ENCODE data around the gene CHCHD6. TPM values are rescaled to one million over a fixed set of nuclear protein-coding genes. Genes with fewer than 3 reads are reported as not detected.

CHCHD6 gene
- total RNA-seq, 2 donors from 2014 or later, result 8.7 to 9.9 TPM

- no peaks in the 10 kb centered on the region for H3K4me1 Mint-ChIP-seq
These were observed 258.7 kb downstream of the CHCHD6 start for GRCh38 chr3:126962756-126963155.

GRCh38 chr3:126963261-126964190, 259.5 kb downstream of the CHCHD6 start:
- no peaks in the 10 kb centered on the region for H3K4me1 Mint-ChIP-seq
- no peaks in the 10 kb centered on the region for H3K27me3 Mint-ChIP-seq
- H3K27ac Mint-ChIP-seq, result no peak overlapping the region
- no peaks in the 10 kb centered on the region for H3K36me3 Mint-ChIP-seq (ENCODE audit: low read depth)
- H3K4me3 Mint-ChIP-seq, result no peak overlapping the region
- no peak for ATAC-seq (replicated peaks)
- no peaks in the 10 kb centered on the region for H3K9me3 Mint-ChIP-seq

More at GRCh38 chr3:126962756-126963155, 258.7 kb downstream of the CHCHD6 start:
- ATAC-seq (replicated peaks), result no peak
- Mint-ChIP-seq H3K4me3 (no peak overlapping the region), H3K27me3 (no peaks in the 10 kb centered on the region), H3K27ac (no peak overlapping the region), H3K36me3 (ENCODE audit: low read depth) (no peaks in the 10 kb centered on the region), H3K9me3 (no peaks in the 10 kb centered on the region)

GRCh38 chr3:126964261-126964660, 260.2 kb downstream of the CHCHD6 start:
- ATAC-seq (replicated peaks), result no peak
- Mint-ChIP-seq H3K27ac (no peak overlapping the region), H3K4me1 (no peaks in the 10 kb centered on the region), H3K36me3 (ENCODE audit: low read depth) (no peaks in the 10 kb centered on the region), H3K27me3 (no peaks in the 10 kb centered on the region), H3K9me3 (no peaks in the 10 kb centered on the region), H3K4me3 (no peak overlapping the region)

- Mint-ChIP-seq H3K4me1 (no peaks in the 10 kb centered on the region), H3K27ac (no peak overlapping the region), H3K9me3 (no peaks in the 10 kb centered on the region), H3K27me3 (no peaks in the 10 kb centered on the region), H3K36me3 (ENCODE audit: low read depth) (no peaks in the 10 kb centered on the region), H3K4me3 (no peak overlapping the region)
- no peak for ATAC-seq (replicated peaks)
These were observed 260.9 kb downstream of the CHCHD6 start for GRCh38 chr3:126964950-126965349.

- Mint-ChIP-seq H3K36me3 (ENCODE audit: low read depth) (no peaks in the 10 kb centered on the region), H3K27me3 (peaks cover 3% of the 10 kb centered on the region), H3K27ac (no peak overlapping the region), H3K9me3 (no peaks in the 10 kb centered on the region), H3K4me3 (no peak overlapping the region), H3K4me1 (no peaks in the 10 kb centered on the region)
- ATAC-seq (replicated peaks), result no peak
These were observed 261.6 kb downstream of the CHCHD6 start for GRCh38 chr3:126965526-126966080.

GRCh38 chr3:126967386-126967785, 263.3 kb downstream of the CHCHD6 start:
- Mint-ChIP-seq H3K9me3 (no peaks in the 10 kb centered on the region), H3K27ac (no peak overlapping the region), H3K4me1 (no peaks in the 10 kb centered on the region), H3K27me3 (peaks cover 3% of the 10 kb centered on the region), H3K4me3 (no peak overlapping the region), H3K36me3 (ENCODE audit: low read depth) (no peaks in the 10 kb centered on the region)
- no peak for ATAC-seq (replicated peaks)

- Mint-ChIP-seq H3K4me3 (no peak overlapping the region), H3K36me3 (ENCODE audit: low read depth) (no peaks in the 10 kb centered on the region)
These were observed 264.7 kb downstream of the CHCHD6 start for GRCh38 chr3:126968391-126969390.

GRCh38 chr3:126969586-126969985, 265.5 kb downstream of the CHCHD6 start:
- H3K36me3 Mint-ChIP-seq (ENCODE audit: low read depth), result no peaks in the 10 kb centered on the region
- ATAC-seq (replicated peaks), result no peak
- peaks cover 6% of the 10 kb centered on the region for H3K9me3 Mint-ChIP-seq
- no peak overlapping the region for H3K27ac Mint-ChIP-seq
- H3K4me3 Mint-ChIP-seq, result no peak overlapping the region
- H3K4me1 Mint-ChIP-seq, result no peaks in the 10 kb centered on the region
- H3K27me3 Mint-ChIP-seq, result peaks cover 3% of the 10 kb centered on the region

More at GRCh38 chr3:126968391-126969390, 264.7 kb downstream of the CHCHD6 start:
- no peak overlapping the region for H3K27ac Mint-ChIP-seq
- ATAC-seq (replicated peaks), result no peak
- H3K4me1 Mint-ChIP-seq, result no peaks in the 10 kb centered on the region
- peaks cover 3% of the 10 kb centered on the region for H3K27me3 Mint-ChIP-seq
- H3K9me3 Mint-ChIP-seq, result no peaks in the 10 kb centered on the region

- H3K27me3 Mint-ChIP-seq, result peaks cover 8% of the 10 kb centered on the region
- H3K27ac Mint-ChIP-seq, result no peak overlapping the region
- H3K36me3 Mint-ChIP-seq (ENCODE audit: low read depth), result no peaks in the 10 kb centered on the region
- ATAC-seq (replicated peaks), result no peak
- no peaks in the 10 kb centered on the region for H3K4me1 Mint-ChIP-seq
- peaks cover 11% of the 10 kb centered on the region for H3K9me3 Mint-ChIP-seq
- no peak overlapping the region for H3K4me3 Mint-ChIP-seq
These were observed 266.1 kb downstream of the CHCHD6 start for GRCh38 chr3:126970101-126970500.

GRCh38 chr3:126970921-126971320, 266.9 kb downstream of the CHCHD6 start:
- H3K27ac Mint-ChIP-seq, result no peak overlapping the region
- ATAC-seq (replicated peaks), result no peak
- H3K27me3 Mint-ChIP-seq, result peaks cover 10% of the 10 kb centered on the region
- H3K36me3 Mint-ChIP-seq (ENCODE audit: low read depth), result no peaks in the 10 kb centered on the region
- H3K4me3 Mint-ChIP-seq, result no peak overlapping the region
- H3K9me3 Mint-ChIP-seq, result peaks cover 14% of the 10 kb centered on the region
- H3K4me1 Mint-ChIP-seq, result no peaks in the 10 kb centered on the region

- Mint-ChIP-seq H3K4me1 (no peaks in the 10 kb centered on the region), H3K9me3 (peaks cover 14% of the 10 kb centered on the region), H3K4me3 (no peak overlapping the region), H3K27me3 (peaks cover 10% of the 10 kb centered on the region), H3K36me3 (ENCODE audit: low read depth) (no peaks in the 10 kb centered on the region), H3K27ac (no peak overlapping the region)
- no peak for ATAC-seq (replicated peaks)
These were observed 267.9 kb downstream of the CHCHD6 start for GRCh38 chr3:126971891-126972351.

GRCh38 chr3:126972866-126973265, 268.8 kb downstream of the CHCHD6 start:
- Mint-ChIP-seq H3K36me3 (ENCODE audit: low read depth) (no peaks in the 10 kb centered on the region), H3K4me3 (no peak overlapping the region), H3K9me3 (peaks cover 14% of the 10 kb centered on the region), H3K27me3 (peaks cover 10% of the 10 kb centered on the region), H3K4me1 (no peaks in the 10 kb centered on the region), H3K27ac (no peak overlapping the region)
- ATAC-seq (replicated peaks), result no peak

GRCh38 chr3:126973814-126974213, 269.8 kb downstream of the CHCHD6 start:
- H3K9me3 Mint-ChIP-seq, result peaks cover 14% of the 10 kb centered on the region

GRCh38 chr3:126974756-126975155, 270.7 kb downstream of the CHCHD6 start:
- H3K9me3 Mint-ChIP-seq, result peaks cover 14% of the 10 kb centered on the region
- no peaks in the 10 kb centered on the region for H3K36me3 Mint-ChIP-seq (ENCODE audit: low read depth)
- H3K27me3 Mint-ChIP-seq, result peaks cover 10% of the 10 kb centered on the region
- ATAC-seq (replicated peaks), result no peak
- no peak overlapping the region for H3K4me3 Mint-ChIP-seq
- no peak overlapping the region for H3K27ac Mint-ChIP-seq
- no peaks in the 10 kb centered on the region for H3K4me1 Mint-ChIP-seq

More at GRCh38 chr3:126973814-126974213, 269.8 kb downstream of the CHCHD6 start:
- no peak overlapping the region for H3K4me3 Mint-ChIP-seq
- H3K27me3 Mint-ChIP-seq, result peaks cover 10% of the 10 kb centered on the region
- no peak overlapping the region for H3K27ac Mint-ChIP-seq
- ATAC-seq (replicated peaks), result no peak
- no peaks in the 10 kb centered on the region for H3K36me3 Mint-ChIP-seq (ENCODE audit: low read depth)
- H3K4me1 Mint-ChIP-seq, result no peaks in the 10 kb centered on the region

All from activated T-helper 17 cell treated with anti-CD3 and anti-CD28 coated beads, Interleukin-2, amount 50 U/mL, for 72 hours (primary cell).